Glutamatergic neuron (in vitro differentiated cells): ENCODE measurements around the gene FXYD5. TPM values are rescaled to one million over a fixed set of nuclear protein-coding genes. Genes with fewer than 3 reads are reported as not detected.
"Not testable (repeated sequence)": the region's sequence is repeated elsewhere in the genome, so short reads cannot be mapped to it uniquely, and the experiment has no call there.

Experiments used
- DNase-seq: peaks from one replicate; pipeline ENCODE4 v3.0.0; 2022
- H3K27ac Mint-ChIP-seq: one replicate; pipeline ENCODE4 v1.8.0; 2020; ENCODE audit warnings: mild to moderate bottlenecking, mixed read lengths, inconsistent platforms; ENCODE audit not compliant: unreplicated experiment
- H3K27me3 Mint-ChIP-seq: one replicate; pipeline ENCODE4 v1.8.0; 2020; ENCODE audit warnings: mild to moderate bottlenecking, moderate library complexity, mixed read lengths, inconsistent platforms; ENCODE audit not compliant: unreplicated experiment
- H3K36me3 Mint-ChIP-seq: one replicate; pipeline ENCODE4 v1.8.0; 2020; ENCODE audit warnings: mild to moderate bottlenecking, mixed read lengths, inconsistent platforms; ENCODE audit not compliant: unreplicated experiment
- H3K4me1 Mint-ChIP-seq: one replicate; pipeline ENCODE4 v1.8.0; 2020; ENCODE audit warnings: mild to moderate bottlenecking, low read depth, mixed read lengths, inconsistent platforms; ENCODE audit not compliant: unreplicated experiment
- H3K4me3 Mint-ChIP-seq: one replicate; pipeline ENCODE4 v1.8.0; 2020; ENCODE audit warnings: mild to moderate bottlenecking, mixed read lengths, inconsistent platforms; ENCODE audit not compliant: unreplicated experiment
- H3K9me3 Mint-ChIP-seq: one replicate; pipeline ENCODE4 v1.8.0; 2020; ENCODE audit warnings: mild to moderate bottlenecking, moderate library complexity, mixed read lengths, inconsistent platforms; ENCODE audit not compliant: unreplicated experiment
- CTCF ChIP-seq: fragments of 200-600 bp; sonication (generic); IDR thresholded peaks from one replicate; pipeline ENCODE4 v1.5.0; 2021; ENCODE audit not compliant: partially characterized antibody, unreplicated experiment
- total RNA-seq: library from RNA; stranded (reverse); fragmentation: NEBNext Ultra II Directional; extraction: Animal tissue kit (Norgen Biotek cat#: 25700); gene quantifications from one replicate; pipeline ENCODE4 v1.2.1, GENCODE V29; 2021; ENCODE audit not compliant: unreplicated experiment

FXYD5 gene
- total RNA-seq, 1 donor from 2014 or later = 5.3 TPM

GRCh38 chr19:35184267-35184666 is 29.7 kb downstream of the FXYD5 start:
- H3K9me3 Mint-ChIP-seq = peaks cover 3% of the 10 kb centered on the region
- no peak for DNase-seq
- H3K4me3 Mint-ChIP-seq = no peak overlapping the region
- H3K36me3 Mint-ChIP-seq = peaks cover 7% of the 10 kb centered on the region
- no peak overlapping the region for H3K27ac Mint-ChIP-seq
- H3K27me3 Mint-ChIP-seq = peaks cover 2% of the 10 kb centered on the region
- no peaks in the 10 kb centered on the region for H3K4me1 Mint-ChIP-seq
- no peak for TF ChIP-seq CTCF

DNA sequence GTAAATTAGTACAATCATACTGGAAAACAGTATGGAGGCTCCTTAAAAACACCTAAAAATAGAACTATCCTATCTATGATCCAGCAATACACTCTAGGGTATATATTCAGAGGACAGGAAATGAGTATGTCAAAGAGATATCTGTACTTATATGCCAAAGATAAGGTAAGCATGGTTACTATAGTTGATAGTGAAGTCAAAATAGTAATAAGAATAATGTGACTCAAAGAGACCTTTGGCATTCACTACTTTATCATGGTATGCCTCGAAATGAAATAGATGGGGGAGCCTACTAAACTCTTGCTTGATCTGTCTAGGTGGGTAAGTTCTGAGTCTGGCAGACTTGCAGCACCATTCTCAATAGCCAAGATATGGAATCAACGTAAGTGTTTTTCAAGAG is 30.3 kb downstream of the FXYD5 start:
- TF ChIP-seq CTCF = no peak
- no peak for DNase-seq
- H3K27ac Mint-ChIP-seq = no peak overlapping the region
- H3K4me3 Mint-ChIP-seq = no peak overlapping the region
- H3K36me3 Mint-ChIP-seq = peaks cover 7% of the 10 kb centered on the region
- peaks cover 3% of the 10 kb centered on the region for H3K9me3 Mint-ChIP-seq
- no peaks in the 10 kb centered on the region for H3K4me1 Mint-ChIP-seq
- peaks cover 2% of the 10 kb centered on the region for H3K27me3 Mint-ChIP-seq

- H3K9me3 Mint-ChIP-seq = peaks cover 4% of the 10 kb centered on the region
- H3K4me1 Mint-ChIP-seq = no peaks in the 10 kb centered on the region
- H3K27me3 Mint-ChIP-seq = no peaks in the 10 kb centered on the region
- no peak overlapping the region for H3K4me3 Mint-ChIP-seq
- no peak overlapping the region for H3K27ac Mint-ChIP-seq
- no peak for DNase-seq
- no peak for TF ChIP-seq CTCF
- H3K36me3 Mint-ChIP-seq = peaks cover 7% of the 10 kb centered on the region
These were observed 39.8 kb downstream of the FXYD5 start for GRCh38 chr19:35194012-35194984.

GRCh38 chr19:35195830-35196229 is 41.3 kb downstream of the FXYD5 start:
- peaks cover 4% of the 10 kb centered on the region for H3K9me3 Mint-ChIP-seq
- H3K27me3 Mint-ChIP-seq = no peaks in the 10 kb centered on the region
- peaks cover 7% of the 10 kb centered on the region for H3K36me3 Mint-ChIP-seq
- H3K4me1 Mint-ChIP-seq = no peaks in the 10 kb centered on the region
- DNase-seq = no peak
- no peak overlapping the region for H3K27ac Mint-ChIP-seq
- no peak overlapping the region for H3K4me3 Mint-ChIP-seq
- TF ChIP-seq CTCF = no peak

- not testable (repeated sequence) for DNase-seq, H3K27me3 Mint-ChIP-seq, H3K4me3 Mint-ChIP-seq, H3K9me3 Mint-ChIP-seq, H3K36me3 Mint-ChIP-seq, H3K4me1 Mint-ChIP-seq, H3K27ac Mint-ChIP-seq
These were observed 42.3 kb downstream of the FXYD5 start for GRCh38 chr19:35196861-35197260.
